ENCODE measurements around the gene LVRN. TPM values are rescaled to one million over a fixed set of nuclear protein-coding genes. Genes with fewer than 3 reads are reported as not detected.

LVRN gene
- total RNA-seq, 1 experiment from 2014 or later = 0.09 TPM

GRCh38 chr5:116058346-116058936, 96.2 kb downstream of the LVRN start:
- H4K20me1 ChIP-seq (ENCODE audit: control insufficient read depth, insufficient read depth, insufficient read length) = no peaks in the 10 kb centered on the region
- peaks cover 3 to 6% of the 10 kb centered on the region in 2 experiments; a peak in 3 of 4 replicates for H3K4me1 Mint-ChIP-seq

More at GRCh38 chr5:116058346-116058936, 96.2 kb downstream of the LVRN start:
- H3K79me2 ChIP-seq (ENCODE audit: insufficient read depth, low read length) = no peaks in the 10 kb centered on the region
- H4K5ac ChIP-seq (ENCODE audit: insufficient read length, low read depth, low read length) = no peak overlapping the region
- no peak overlapping the region for H3K4me2 ChIP-seq (ENCODE audit: insufficient read depth, insufficient read length, low read length)
- no peaks in the 10 kb centered on the region for H3K9me3 Mint-ChIP-seq
- no peaks in the 10 kb centered on the region for H3K9me3 ChIP-seq (ENCODE audit: control insufficient read depth, low read depth, low read length)
- H3K4me1 ChIP-seq (ENCODE audit: insufficient read depth, low read length) = no peaks in the 10 kb centered on the region
- no peaks in the 10 kb centered on the region for H3K79me1 ChIP-seq (ENCODE audit: insufficient read depth, low read depth, low read length, poor library complexity, severe bottlenecking)
- H3T11ph ChIP-seq (ENCODE audit: low read length) = no peak overlapping the region
- no peak overlapping the region for H2BK12ac ChIP-seq (ENCODE audit: insufficient read length, low read depth, low read length)
- no peak for DNase-seq
- no peaks in the 10 kb centered on the region for H3K27me3 ChIP-seq (ENCODE audit: insufficient read depth, low read length)
- H3K27ac ChIP-seq (ENCODE audit: insufficient read length, low read depth, low read length) = no peak overlapping the region
- H3K4ac ChIP-seq (ENCODE audit: low read depth, low read length) = no peak overlapping the region
- H3K27ac Mint-ChIP-seq = no peak overlapping the region
- H2BK120ac ChIP-seq (ENCODE audit: low read depth, low read length, poor library complexity, severe bottlenecking) = no peak overlapping the region
- H3K4me3 Mint-ChIP-seq = no peak overlapping the region
- H2BK20ac ChIP-seq (ENCODE audit: low read depth, low read length, poor library complexity, severe bottlenecking) = no peak overlapping the region
- H3K23me2 ChIP-seq (ENCODE audit: insufficient read length, low read depth, low read length, poor library complexity, severe bottlenecking) = no peaks in the 10 kb centered on the region
- H2AFZ ChIP-seq (ENCODE audit: low read length) = no peak overlapping the region
- no peak overlapping the region for H3K9ac ChIP-seq (ENCODE audit: extremely low read depth, insufficient read length, low read length)
- H3K36me3 Mint-ChIP-seq (ENCODE audit: insufficient read depth in 1 of 3, low read depth in 3 of 3) = no peaks in the 10 kb centered on the region
- H3K18ac ChIP-seq (ENCODE audit: insufficient read length, low read depth, low read length) = no peak overlapping the region
- H2AK5ac ChIP-seq (ENCODE audit: insufficient read length, low read length) = no peak overlapping the region
- WGBS (ENCODE audit: extremely low coverage, insufficient read length, low lambda C conversion rate) = no CpG with 5 or more reads among the region's 13 CpGs
- no peak overlapping the region for H2BK15ac ChIP-seq (ENCODE audit: low read depth, low read length)
- no peak overlapping the region for H3K14ac ChIP-seq (ENCODE audit: insufficient read depth, low read length)
- no peak overlapping the region for H3K56ac ChIP-seq (ENCODE audit: insufficient read length, low read depth, low read length)
- H3K23ac ChIP-seq (ENCODE audit: insufficient read length, low read depth, low read length) = no peak overlapping the region
- TF ChIP-seq CTCF (conservative IDR thresholded peaks at IDR 0.05) = no peak
- no peaks in the 10 kb centered on the region for H3K27me3 Mint-ChIP-seq (ENCODE audit: low read depth)
- H4K8ac ChIP-seq (replicated peaks; ENCODE audit: insufficient read length, low read depth, low read length) = no peak overlapping the region
- H4K91ac ChIP-seq (ENCODE audit: insufficient read length, low read depth, low read length) = no peak overlapping the region
- H2BK5ac ChIP-seq (ENCODE audit: insufficient read length, low read length) = no peak overlapping the region

All from H9 (cell line).